ENCODE measurements around the gene ELL2.

The ELL2 gene

DNA sequence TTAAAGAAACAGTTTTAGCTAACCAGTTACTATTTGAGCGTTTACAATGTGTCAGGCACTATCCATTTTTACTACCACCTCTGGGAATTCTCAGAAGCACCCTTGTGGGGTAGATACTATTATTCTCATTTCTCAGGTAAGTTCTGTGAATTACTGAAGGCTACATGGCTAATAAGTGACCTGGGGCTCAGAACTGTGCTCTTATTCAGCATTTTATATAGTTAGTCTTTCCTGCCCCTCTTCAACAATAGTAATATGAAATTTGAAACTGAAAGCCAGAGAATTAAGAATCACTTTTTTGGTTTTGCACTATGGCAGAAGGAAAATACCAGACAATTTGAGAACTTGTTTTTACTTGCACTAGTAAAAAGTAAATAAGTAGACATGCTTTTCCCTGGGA, 11.8 kb downstream of the ELL2 start:
- Mint-ChIP-seq H3K4me1 (peaks cover 25% of the 10 kb centered on the region), H3K27me3 (no peaks in the 10 kb centered on the region), H3K9me3 (no peaks in the 10 kb centered on the region), H3K4me3 (no peak overlapping the region), H3K27ac (no peak overlapping the region), H3K36me3 (peaks cover 21% of the 10 kb centered on the region)

DNA sequence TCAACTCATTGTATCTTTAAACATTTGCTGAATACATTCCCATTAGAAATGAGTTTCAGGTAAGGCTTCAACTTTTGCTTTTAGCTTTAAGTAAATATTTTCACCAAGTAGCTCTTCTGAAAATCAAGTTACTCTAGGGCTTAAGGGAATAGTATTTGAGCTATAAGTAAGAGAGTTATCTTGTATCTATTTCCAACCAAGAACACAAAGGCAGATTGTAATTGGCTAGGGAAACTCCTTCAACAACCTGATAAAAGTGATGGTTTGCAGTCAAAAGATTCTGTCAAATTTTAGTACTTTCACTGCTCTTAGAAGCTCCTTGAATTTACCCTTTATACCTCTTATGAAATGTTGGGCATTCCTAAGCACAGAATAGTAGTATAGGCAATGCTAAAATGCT, 13.0 kb downstream of the ELL2 start:
- no peak overlapping the region for H3K27ac Mint-ChIP-seq
- H3K27me3 Mint-ChIP-seq: no peaks in the 10 kb centered on the region
- no peak overlapping the region for H3K4me3 Mint-ChIP-seq
- no peaks in the 10 kb centered on the region for H3K9me3 Mint-ChIP-seq
- peaks cover 22% of the 10 kb centered on the region for H3K4me1 Mint-ChIP-seq
- peaks cover 17% of the 10 kb centered on the region for H3K36me3 Mint-ChIP-seq

DNA sequence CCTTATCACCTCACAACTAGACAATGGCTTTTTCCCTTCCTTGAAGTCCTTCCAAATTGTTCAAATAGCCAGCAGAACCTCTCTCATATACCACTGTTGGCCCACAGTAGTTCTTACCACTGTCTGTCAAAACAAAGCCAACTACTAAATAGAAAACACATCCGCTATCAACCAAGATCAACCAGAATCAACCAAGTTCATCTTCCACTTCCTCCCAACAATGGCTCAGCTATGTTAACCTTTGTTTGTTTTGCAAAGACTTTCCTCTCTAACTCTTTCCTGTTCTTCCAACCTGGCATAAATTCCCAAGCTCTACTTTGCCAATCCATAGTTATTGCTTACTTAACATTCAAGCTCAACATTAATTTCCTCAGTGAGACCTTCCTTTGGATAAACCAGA, 15.2 kb downstream of the ELL2 start:
- H3K27ac Mint-ChIP-seq: no peak overlapping the region
- H3K4me3 Mint-ChIP-seq: no peak overlapping the region
- H3K27me3 Mint-ChIP-seq: no peaks in the 10 kb centered on the region
- peaks cover 20% of the 10 kb centered on the region for H3K4me1 Mint-ChIP-seq
- peaks cover 10% of the 10 kb centered on the region for H3K36me3 Mint-ChIP-seq
- H3K9me3 Mint-ChIP-seq: no peaks in the 10 kb centered on the region

DNA sequence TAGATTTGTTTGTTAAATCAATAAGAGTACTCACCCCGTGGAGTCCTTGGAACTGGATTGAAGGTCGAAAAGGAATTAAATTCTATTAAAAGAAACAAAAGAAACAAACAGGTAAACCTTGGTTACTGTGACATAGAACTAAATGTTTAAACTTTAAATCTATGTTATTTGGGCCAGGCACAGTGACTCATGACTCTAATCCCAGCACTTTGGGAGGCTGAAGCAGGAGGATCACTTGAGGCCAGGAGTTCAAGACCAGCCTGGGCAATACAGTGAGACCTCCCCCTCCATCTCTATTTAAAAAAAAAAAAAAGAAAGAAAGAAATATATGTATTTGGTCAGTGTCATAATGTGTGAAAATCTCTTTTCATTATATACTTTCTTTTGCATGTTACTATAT, 18.7 kb downstream of the ELL2 start:
- Mint-ChIP-seq H3K4me1 (peaks cover 10% of the 10 kb centered on the region), H3K4me3 (no peak overlapping the region), H3K9me3 (no peaks in the 10 kb centered on the region), H3K27ac (no peak overlapping the region), H3K27me3 (no peaks in the 10 kb centered on the region), H3K36me3 (peaks cover 11% of the 10 kb centered on the region)

DNA sequence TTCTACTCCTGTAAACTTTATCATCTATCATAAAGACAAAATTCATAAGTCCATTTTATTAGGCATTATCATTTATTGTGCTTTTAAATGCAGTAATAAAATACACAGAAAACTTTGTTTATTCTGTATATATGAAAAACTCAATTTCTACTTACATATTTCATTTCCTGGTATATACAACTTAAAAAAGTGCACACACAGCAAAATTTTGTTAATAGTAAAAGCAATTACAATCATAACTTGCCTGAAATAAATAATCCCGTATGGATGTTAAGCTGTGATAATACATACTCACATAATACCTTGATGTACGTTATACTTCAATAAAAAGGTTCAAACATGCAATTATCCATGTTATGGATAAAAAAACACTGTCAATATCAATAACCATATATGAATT, 19.2 kb downstream of the ELL2 start:
- Mint-ChIP-seq H3K9me3 (no peaks in the 10 kb centered on the region), H3K27ac (no peak overlapping the region), H3K27me3 (no peaks in the 10 kb centered on the region), H3K4me1 (peaks cover 10% of the 10 kb centered on the region), H3K4me3 (no peak overlapping the region), H3K36me3 (peaks cover 11% of the 10 kb centered on the region)

DNA sequence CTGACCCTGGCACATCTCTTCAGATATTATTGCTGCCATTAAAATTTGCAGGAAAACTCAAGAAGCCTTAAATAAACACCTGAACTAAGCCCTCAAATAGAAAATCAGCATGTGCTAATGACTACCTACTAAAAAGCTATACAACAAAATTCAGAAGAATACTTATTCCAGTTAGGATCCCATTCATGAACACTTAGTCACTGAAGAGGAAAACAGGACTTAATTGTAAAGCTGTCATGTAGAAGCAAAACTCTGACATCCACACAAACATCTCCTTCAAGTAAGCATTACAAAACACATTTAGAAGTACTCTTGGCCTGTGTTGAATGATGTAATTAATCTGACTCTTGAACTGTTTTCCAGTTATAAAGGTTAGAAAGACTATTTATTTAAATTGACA, 19.9 kb downstream of the ELL2 start:
- Mint-ChIP-seq H3K27ac (no peak overlapping the region), H3K27me3 (no peaks in the 10 kb centered on the region), H3K4me1 (peaks cover 10% of the 10 kb centered on the region), H3K9me3 (no peaks in the 10 kb centered on the region), H3K4me3 (no peak overlapping the region), H3K36me3 (peaks cover 11% of the 10 kb centered on the region)

DNA sequence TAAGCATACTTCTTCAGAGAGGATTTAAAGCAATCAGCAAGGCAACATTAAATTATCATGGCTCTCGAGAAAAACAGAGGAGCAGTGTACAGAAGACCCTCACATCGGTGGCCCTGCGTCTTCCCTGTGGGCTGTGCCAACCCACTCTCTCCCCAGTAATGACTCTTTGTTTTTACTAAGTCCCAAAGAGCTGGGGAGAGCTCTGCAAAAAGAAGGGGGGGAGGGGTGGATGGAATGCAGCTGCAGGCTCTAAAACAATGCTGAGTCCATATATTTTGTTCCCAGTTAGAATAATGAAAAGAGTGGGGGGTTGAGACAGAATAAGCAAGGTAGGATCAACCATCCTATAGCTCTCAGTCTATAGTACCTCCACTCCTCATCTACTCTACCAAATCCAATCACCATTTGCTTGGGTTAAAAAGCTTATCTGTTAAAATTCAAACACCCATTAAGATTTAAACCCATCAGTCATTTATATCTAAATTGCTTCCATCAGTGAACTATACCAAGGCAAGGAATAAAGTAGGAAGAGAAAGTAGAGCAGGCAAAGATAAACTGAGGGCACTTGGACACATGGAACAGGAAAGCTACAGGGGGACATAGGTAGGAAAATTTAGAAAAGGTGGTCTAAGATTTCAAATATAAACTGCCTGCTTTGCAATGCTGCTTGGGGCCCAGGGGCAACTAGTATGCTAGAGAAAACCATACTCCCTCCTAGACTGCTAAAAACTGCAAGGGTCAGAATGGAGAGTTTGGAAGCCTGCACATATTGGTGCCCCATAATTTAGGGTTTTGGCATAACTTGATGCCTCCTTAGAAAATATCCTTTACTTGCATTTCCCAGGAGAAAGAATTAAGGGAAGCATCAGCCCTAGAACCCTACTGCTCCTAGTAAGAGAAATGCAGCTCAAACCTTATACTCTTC, 20.6 kb downstream of the ELL2 start:
- Mint-ChIP-seq H3K27me3 (no peaks in the 10 kb centered on the region), H3K4me1 (peaks cover 10% of the 10 kb centered on the region), H3K36me3 (peaks cover 11% of the 10 kb centered on the region), H3K9me3 (no peaks in the 10 kb centered on the region), H3K27ac (no peak overlapping the region), H3K4me3 (no peak overlapping the region)

DNA sequence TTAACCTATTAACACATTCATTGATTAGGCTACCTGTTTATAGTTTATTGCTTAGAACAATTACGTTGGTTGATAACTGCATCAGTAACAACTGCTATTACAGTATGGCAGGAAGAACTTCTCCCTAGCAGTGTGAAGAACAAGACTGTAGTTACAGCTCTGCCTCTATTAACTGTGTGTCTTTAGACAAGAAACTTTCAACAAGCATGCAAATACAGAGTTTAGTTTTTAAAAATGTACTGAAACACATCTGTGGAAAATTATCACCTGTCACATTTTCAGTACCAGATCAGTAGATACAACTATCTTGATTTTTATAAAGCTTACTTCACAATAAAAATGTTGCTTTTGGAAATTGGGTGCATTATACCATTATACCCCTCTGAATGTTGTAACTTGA, 22.2 kb downstream of the ELL2 start:
- Mint-ChIP-seq H3K36me3 (peaks cover 12% of the 10 kb centered on the region), H3K4me1 (peaks cover 15% of the 10 kb centered on the region), H3K4me3 (no peak overlapping the region), H3K27ac (no peak overlapping the region), H3K27me3 (no peaks in the 10 kb centered on the region), H3K9me3 (no peaks in the 10 kb centered on the region)

DNA sequence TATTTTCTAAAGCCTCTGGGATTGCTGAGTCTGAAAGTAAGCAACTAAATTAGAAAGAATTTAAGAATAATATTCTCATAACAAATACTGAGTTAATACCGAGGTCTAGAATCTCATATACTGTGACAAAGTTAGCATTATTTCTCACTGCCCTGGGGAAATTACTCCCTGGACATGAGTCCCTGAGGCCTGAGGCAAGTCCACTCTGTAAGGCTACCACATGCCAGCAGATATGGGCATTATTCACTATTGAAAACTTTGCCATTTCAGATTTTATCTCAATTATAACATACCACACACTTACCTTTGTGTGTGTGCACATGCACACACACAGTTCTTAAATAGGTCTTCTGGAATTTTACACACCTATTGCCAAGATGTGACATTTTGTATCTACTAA, 22.9 kb downstream of the ELL2 start:
- H3K4me1 Mint-ChIP-seq: peaks cover 16% of the 10 kb centered on the region
- no peak overlapping the region for H3K27ac Mint-ChIP-seq
- H3K9me3 Mint-ChIP-seq: no peaks in the 10 kb centered on the region
- no peak overlapping the region for H3K4me3 Mint-ChIP-seq
- H3K36me3 Mint-ChIP-seq: peaks cover 12% of the 10 kb centered on the region
- H3K27me3 Mint-ChIP-seq: no peaks in the 10 kb centered on the region

DNA sequence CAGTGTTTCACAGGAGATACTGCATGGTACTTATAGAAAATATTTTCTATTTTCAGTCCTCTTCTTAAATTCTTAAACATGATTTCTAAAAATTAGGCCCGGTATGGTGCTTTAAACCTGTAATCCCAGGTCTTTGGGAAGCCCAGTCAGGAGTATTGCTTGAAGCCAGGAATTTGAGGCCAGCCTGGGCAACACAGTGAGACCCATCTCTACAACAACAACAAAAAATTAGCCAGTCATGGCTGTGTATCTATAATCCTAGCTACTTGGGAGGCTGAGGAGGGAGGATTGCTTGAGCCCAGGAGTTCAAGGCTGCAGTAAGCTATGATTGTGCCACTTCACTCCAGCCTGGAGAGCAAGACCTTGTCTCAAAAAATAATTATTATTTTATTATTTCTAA, 23.3 kb downstream of the ELL2 start:
- Mint-ChIP-seq H3K36me3 (peaks cover 12% of the 10 kb centered on the region), H3K27ac (no peak overlapping the region), H3K4me3 (no peak overlapping the region), H3K9me3 (no peaks in the 10 kb centered on the region), H3K4me1 (peaks cover 16% of the 10 kb centered on the region), H3K27me3 (no peaks in the 10 kb centered on the region)

DNA sequence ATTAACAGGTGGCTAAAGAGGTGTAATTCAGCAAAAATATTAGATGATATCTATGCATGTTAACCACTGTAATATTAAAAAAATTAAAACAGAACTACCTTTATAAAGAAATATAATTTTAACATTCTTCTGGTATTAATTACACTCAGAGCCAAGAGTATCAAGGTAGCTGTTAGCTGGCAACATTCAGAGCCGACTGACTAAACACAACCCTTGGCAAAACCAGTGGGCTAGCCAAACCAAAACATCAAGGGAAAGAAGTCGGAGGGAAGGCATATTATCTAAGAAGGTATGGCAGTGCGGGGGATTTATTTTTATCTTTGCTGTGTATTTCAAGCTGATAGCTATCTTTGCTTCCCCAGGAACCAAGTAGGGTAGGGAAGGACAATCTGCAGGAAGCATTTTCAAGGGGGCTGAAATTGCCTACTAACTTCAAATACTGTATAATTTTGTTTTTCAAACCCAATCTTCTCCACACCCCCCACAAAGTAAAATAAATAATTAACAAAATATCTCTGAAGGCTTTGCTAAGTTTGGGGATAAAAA, 24.0 kb downstream of the ELL2 start:
- no peak overlapping the region for H3K4me3 Mint-ChIP-seq
- H3K36me3 Mint-ChIP-seq: peaks cover 12% of the 10 kb centered on the region
- peaks cover 16% of the 10 kb centered on the region for H3K4me1 Mint-ChIP-seq
- H3K27ac Mint-ChIP-seq: no peak overlapping the region
- H3K27me3 Mint-ChIP-seq: no peaks in the 10 kb centered on the region
- no peaks in the 10 kb centered on the region for H3K9me3 Mint-ChIP-seq

DNA sequence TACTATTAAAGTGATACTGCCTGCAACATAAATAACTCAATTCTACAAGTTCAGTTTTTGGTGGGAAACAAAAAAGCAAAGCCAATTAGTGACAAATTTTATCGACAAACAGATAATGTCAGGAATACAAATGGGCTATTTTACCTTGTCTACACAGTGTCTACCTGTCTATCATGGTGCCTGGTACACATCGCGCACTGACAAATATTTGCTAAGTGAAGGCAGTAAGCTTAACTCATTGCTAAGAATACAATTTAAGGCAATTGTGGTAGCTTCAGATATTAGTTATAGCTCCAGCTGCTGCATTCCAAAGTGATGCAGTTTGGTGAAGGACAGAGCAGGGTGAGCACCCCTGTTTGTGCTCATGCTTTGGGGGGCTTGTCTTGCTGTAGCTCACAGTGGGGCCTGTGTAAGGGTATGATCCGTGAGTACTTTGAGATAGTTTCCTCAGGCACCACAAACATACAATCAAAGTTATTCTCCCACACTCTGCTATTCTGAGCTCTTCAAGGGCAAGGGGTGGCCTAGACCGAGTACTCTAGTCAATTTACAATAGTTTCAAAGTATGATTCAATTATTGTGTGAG, 24.7 kb downstream of the ELL2 start:
- H3K27ac Mint-ChIP-seq: no peak overlapping the region
- peaks cover 12% of the 10 kb centered on the region for H3K36me3 Mint-ChIP-seq
- H3K4me1 Mint-ChIP-seq: peaks cover 16% of the 10 kb centered on the region
- no peaks in the 10 kb centered on the region for H3K9me3 Mint-ChIP-seq
- H3K27me3 Mint-ChIP-seq: no peaks in the 10 kb centered on the region
- no peak overlapping the region for H3K4me3 Mint-ChIP-seq

DNA sequence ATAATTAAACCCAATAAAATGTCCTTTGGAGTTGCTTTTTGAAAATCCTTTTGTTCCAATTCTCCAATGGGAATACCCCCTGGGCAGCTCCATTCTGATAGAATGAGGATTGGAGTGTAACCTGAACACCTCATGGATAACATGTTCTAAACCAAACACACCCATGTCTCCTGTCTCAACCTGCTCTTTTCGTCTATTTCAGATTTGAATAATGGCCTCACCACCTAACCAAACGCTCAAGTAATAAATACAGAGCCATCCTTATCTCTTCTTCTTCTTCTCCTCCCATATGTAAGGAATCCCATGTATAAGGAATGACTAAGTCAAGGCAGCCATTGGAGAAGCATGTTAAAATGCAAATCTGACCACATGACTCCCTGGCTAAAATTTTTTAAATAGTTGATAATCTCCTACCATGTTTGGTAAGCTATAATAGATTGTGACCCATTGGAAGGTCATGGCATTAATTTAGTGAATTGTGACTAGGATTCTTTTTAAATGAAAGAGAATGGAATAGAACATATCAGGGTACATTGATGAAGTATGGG, 26.0 kb downstream of the ELL2 start:
- peak overlapping the region; percentile 11 for H3K27ac Mint-ChIP-seq
- no peaks in the 10 kb centered on the region for H3K27me3 Mint-ChIP-seq
- peaks cover 12% of the 10 kb centered on the region for H3K36me3 Mint-ChIP-seq
- no peaks in the 10 kb centered on the region for H3K9me3 Mint-ChIP-seq
- H3K4me1 Mint-ChIP-seq: peaks cover 16% of the 10 kb centered on the region
- H3K4me3 Mint-ChIP-seq: no peak overlapping the region

DNA sequence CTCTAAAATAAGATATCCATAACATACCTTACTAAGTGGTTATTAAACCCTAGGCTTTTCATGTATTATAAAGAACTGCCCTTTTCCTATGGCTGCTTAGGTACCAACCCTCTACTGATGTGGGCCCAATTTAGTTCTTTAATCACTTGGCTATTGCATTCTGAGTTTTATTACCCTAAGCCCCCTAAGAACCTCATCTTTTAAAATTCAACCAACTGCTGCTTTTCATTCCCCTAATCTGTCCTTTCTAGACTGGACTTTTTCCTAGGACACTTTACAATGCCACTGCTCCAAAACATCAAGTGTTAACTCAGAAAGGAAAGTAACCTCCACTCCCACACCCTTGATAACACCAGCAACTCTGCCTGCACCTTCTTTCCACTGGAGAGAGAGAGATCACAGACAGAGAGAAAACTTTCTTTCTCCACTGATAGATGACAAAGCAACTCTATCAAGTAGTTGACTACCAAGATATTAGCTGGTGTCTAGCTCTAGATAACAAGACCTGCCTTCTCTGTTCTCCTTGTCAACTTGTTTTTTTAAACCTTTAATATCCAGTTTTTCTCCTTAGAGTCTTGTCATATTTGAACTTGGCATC, 27.3 kb downstream of the ELL2 start:
- peaks cover 16% of the 10 kb centered on the region for H3K4me1 Mint-ChIP-seq

DNA sequence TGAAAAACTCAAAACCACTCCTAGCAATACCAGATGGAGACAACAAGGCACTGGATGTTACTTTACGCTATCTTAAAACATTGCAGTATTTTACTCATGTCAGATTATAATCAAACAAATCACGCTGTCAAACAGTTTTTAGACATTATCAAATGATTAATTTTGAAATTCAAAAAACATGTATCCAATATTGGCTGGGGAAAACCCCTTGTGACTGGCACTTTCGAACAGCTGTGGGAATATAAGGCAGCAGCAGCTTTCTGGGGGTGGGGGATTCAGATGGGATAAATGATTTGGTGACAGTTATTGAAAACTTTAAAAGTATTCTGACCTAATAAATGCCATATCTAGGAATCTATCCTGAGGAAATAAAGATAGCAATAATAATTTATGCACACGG, 28.7 kb downstream of the ELL2 start:
- H3K4me1 Mint-ChIP-seq: peaks cover 22% of the 10 kb centered on the region

More for the DNA sequence above, 27.3 kb downstream of the ELL2 start:
- Mint-ChIP-seq H3K27me3 (no peaks in the 10 kb centered on the region), H3K4me3 (peak overlapping the region; percentile 43), H3K9me3 (no peaks in the 10 kb centered on the region), H3K36me3 (peaks cover 10% of the 10 kb centered on the region), H3K27ac (no peak overlapping the region)

More for the DNA sequence above, 28.7 kb downstream of the ELL2 start:
- Mint-ChIP-seq H3K36me3 (peaks cover 10% of the 10 kb centered on the region), H3K27ac (no peak overlapping the region), H3K4me3 (no peak overlapping the region), H3K9me3 (no peaks in the 10 kb centered on the region), H3K27me3 (no peaks in the 10 kb centered on the region)
